SK-N-SH (cell line): ENCODE data around the gene CDK14. TPM values are rescaled to one million over a fixed set of nuclear protein-coding genes. Genes with fewer than 3 reads are reported as not detected.

Source experiments
- CTCF ChIA-PET: fragments of 300-600, 350-600 bp; formaldehyde crosslinking; extraction: SDS; loops from one replicate; lab custom pipeline; 2021; lab: Yijun Ruan, JAX
- POLR2A ChIA-PET: fragments of 350-600 bp; sonication (Branson Sonifier 250); formaldehyde crosslinking; extraction: SDS; loops from one replicate; lab custom pipeline; 2020; ENCODE audit warnings: antibody characterized with exemption, inconsistent platforms; lab: Yijun Ruan, JAX
- DNase-seq: peaks from one replicate; pipeline ENCODE4 v3.0.0; 2012
- H2AFZ ChIP-seq: fragments of 200-600 bp; sonication (generic); 2 replicates; pipeline ENCODE4 v1.8.1; 2016; ENCODE audit warnings: antibody characterized with exemption, mild to moderate bottlenecking, low read depth
- H3F3A ChIP-seq: fragments of 200-600 bp; sonication (generic); replicated peaks from 2 replicates; pipeline ENCODE3; 2016; ENCODE audit warnings: antibody characterized with exemption, mild to moderate bottlenecking; ENCODE audit not compliant: insufficient read depth
- H3K27ac ChIP-seq, 2 experiments: fragments of 200-500 bp in 1 of 2; fragments of 200-600 bp in 1 of 2; sonication (Bioruptor generic) in 1 of 2; sonication (generic), shearing (Covaris generic) in 1 of 2; 2 replicates each; pipeline versions ENCODE4 v1.5.1 to v1.6.1; 2014 to 2016; ENCODE audit warnings: low read depth in 2 of 2, inconsistent platforms in 1 of 2, low read length in 1 of 2, mild to moderate bottlenecking in 1 of 2, mixed read lengths in 1 of 2
- H3K27me3 ChIP-seq: fragments of 200-600 bp; sonication (generic), shearing (Covaris generic); 2 replicates; pipeline ENCODE4 v1.6.1; 2016; ENCODE audit warnings: mixed run types; ENCODE audit not compliant: insufficient read depth
- H3K36me3 ChIP-seq, 2 experiments: fragments of 200-500 bp in 1 of 2; fragments of 200-600 bp in 1 of 2; sonication (Bioruptor generic) in 1 of 2; sonication (generic) in 1 of 2; replicated peaks in 1 of 2; 2 replicates each; pipeline versions ENCODE3 to v1.5.1; 2014 to 2016; ENCODE audit warnings: low read length in 1 of 2, mild to moderate bottlenecking in 1 of 2; ENCODE audit not compliant: insufficient read depth in 2 of 2, control insufficient read depth in 1 of 2
- H3K4me1 ChIP-seq, 2 experiments: fragments of 200-500 bp in 1 of 2; fragments of 200-600 bp in 1 of 2; sonication (Bioruptor generic) in 1 of 2; sonication (generic), shearing (Covaris generic) in 1 of 2; 2 replicates each; pipeline versions ENCODE4 v1.5.1 to v1.6.1; 2014 to 2016; ENCODE audit warnings: low read depth in 1 of 2, low read length in 1 of 2, mixed run types in 1 of 2; ENCODE audit not compliant: insufficient read depth in 2 of 2, control insufficient read depth in 1 of 2
- H3K4me2 ChIP-seq: fragments of 200-600 bp; sonication (generic), shearing (Covaris generic); 2 replicates; pipeline ENCODE4 v1.6.1; 2017; ENCODE audit warnings: mixed run types
- H3K4me3 ChIP-seq, 2 experiments: fragments of 200-500 bp in 1 of 2; fragments of 200-600 bp in 1 of 2; sonication (Bioruptor generic) in 1 of 2; sonication (generic), shearing (Covaris generic) in 1 of 2; 2 replicates each; pipeline versions ENCODE4 v1.5.1 to v1.8.1; 2014 to 2016; ENCODE audit warnings: low read depth in 2 of 2, inconsistent platforms in 1 of 2, low read length in 1 of 2, mild to moderate bottlenecking in 1 of 2, mixed read lengths in 1 of 2, moderate library complexity in 1 of 2
- H3K79me2 ChIP-seq: fragments of 200-600 bp; sonication (generic); 2 replicates; pipeline ENCODE4 v1.8.1; 2017; ENCODE audit warnings: mild to moderate bottlenecking; ENCODE audit not compliant: insufficient read depth
- H3K9ac ChIP-seq: fragments of 200-600 bp; sonication (generic); 2 replicates; pipeline ENCODE4 v1.6.1; 2017; ENCODE audit warnings: mixed run types
- H3K9me2 ChIP-seq: fragments of 200-600 bp; sonication (generic); 2 replicates; pipeline ENCODE4 v1.6.1; 2017; ENCODE audit warnings: mixed run types
- H3K9me3 ChIP-seq: fragments of 200-600 bp; sonication (generic); 2 replicates; pipeline ENCODE4 v1.6.1; 2017; ENCODE audit warnings: mixed run types, mild to moderate bottlenecking, moderate library complexity
- H4K20me1 ChIP-seq: fragments of 200-600 bp; sonication (generic); 2 replicates; pipeline ENCODE4 v1.6.1; 2017; ENCODE audit warnings: mild to moderate bottlenecking, mixed run types; ENCODE audit not compliant: insufficient read depth
- CHD2 ChIP-seq: fragments of 150-350 bp; IDR thresholded peaks from 2 replicates; pipeline ENCODE4 v1.6.1; 2018; ENCODE audit warnings: low read length; ENCODE audit not compliant: partially characterized antibody
- FOXJ3 ChIP-seq: sonication (generic); formaldehyde crosslinking; IDR thresholded peaks from 2 replicates; pipeline ENCODE4 v1.5.1; 2020; ENCODE audit warnings: mild to moderate bottlenecking, missing genetic modification reagents
- GABPA ChIP-seq: IDR thresholded peaks from 2 replicates; pipeline ENCODE4 v1.4.0; 2012; ENCODE audit warnings: low read depth, mild to moderate bottlenecking
- GATA2 ChIP-seq: sonication (generic); formaldehyde crosslinking; IDR thresholded peaks from 2 replicates; pipeline ENCODE4 v1.5.0; 2020; ENCODE audit warnings: mild to moderate bottlenecking, missing genetic modification reagents
- JUND ChIP-seq: IDR thresholded peaks from 2 replicates; pipeline ENCODE4 v1.4.0; 2012
- MEF2A ChIP-seq: IDR thresholded peaks from 2 replicates; pipeline ENCODE4 v1.4.0; 2012; ENCODE audit warnings: low read depth, borderline replicate concordance
- MXI1 ChIP-seq: IDR thresholded peaks from 2 replicates; pipeline ENCODE4 v1.6.1; 2012; ENCODE audit warnings: mild to moderate bottlenecking, low read depth, low read length, improper control_type of control experiment
- NFIC ChIP-seq: IDR thresholded peaks from 2 replicates; pipeline ENCODE4 v1.4.0; 2012; ENCODE audit warnings: borderline replicate concordance
- NRF1 ChIP-seq: IDR thresholded peaks from 2 replicates; pipeline ENCODE4 v1.6.1; 2012; ENCODE audit warnings: low read depth, mild to moderate bottlenecking, low read length
- RXRA ChIP-seq: IDR thresholded peaks from 2 replicates; pipeline ENCODE4 v1.4.0; 2012; ENCODE audit warnings: low read depth, mild to moderate bottlenecking, borderline replicate concordance
- SMC3 ChIP-seq: IDR thresholded peaks from 2 replicates; pipeline ENCODE4 v1.6.1; 2012; ENCODE audit warnings: low read depth, low read length, improper control_type of control experiment
- TCF12 ChIP-seq: IDR thresholded peaks from 2 replicates; pipeline ENCODE4 v1.4.0; 2012
- TEAD4 ChIP-seq: IDR thresholded peaks from 2 replicates; pipeline ENCODE4 v1.4.0; 2012; ENCODE audit warnings: mild to moderate bottlenecking, borderline replicate concordance; ENCODE audit not compliant: insufficient read depth
- WGBS: methylation state at CpG from one replicate; pipeline ENCODE4 v1.1.6; 2017; ENCODE audit warnings: low lambda C conversion rate; 5-methylcytosine and 5-hydroxymethylcytosine counted together
- polyA plus RNA-seq, 3 experiments: library from polyadenylated mRNA; depleted of rRNA; stranded (reverse); fragments of >200 nt; gene quantifications; 2 replicates each; pipeline ENCODE4 v1.2.3, GENCODE V29; 2012
- TF ChIP-seq, protein P1 (sequence below): fragments of 200-600 bp; sonication (generic); IDR thresholded peaks from 2 replicates; pipeline ENCODE4 v1.6.1; 2017; ENCODE audit warnings: antibody characterized with exemption, mild to moderate bottlenecking, moderate library complexity
- TF ChIP-seq, protein P2 (sequence below): IDR thresholded peaks from 2 replicates; pipeline ENCODE4 v1.4.0; 2012; ENCODE audit warnings: low read depth
- TF ChIP-seq, protein P3 (sequence below): IDR thresholded peaks from 2 replicates; pipeline ENCODE4; 2012

CDK14 gene
- polyA plus RNA-seq, 1 of the 3 experiments (the other 2 are of a cell fraction), result 13.9 TPM

DNA sequence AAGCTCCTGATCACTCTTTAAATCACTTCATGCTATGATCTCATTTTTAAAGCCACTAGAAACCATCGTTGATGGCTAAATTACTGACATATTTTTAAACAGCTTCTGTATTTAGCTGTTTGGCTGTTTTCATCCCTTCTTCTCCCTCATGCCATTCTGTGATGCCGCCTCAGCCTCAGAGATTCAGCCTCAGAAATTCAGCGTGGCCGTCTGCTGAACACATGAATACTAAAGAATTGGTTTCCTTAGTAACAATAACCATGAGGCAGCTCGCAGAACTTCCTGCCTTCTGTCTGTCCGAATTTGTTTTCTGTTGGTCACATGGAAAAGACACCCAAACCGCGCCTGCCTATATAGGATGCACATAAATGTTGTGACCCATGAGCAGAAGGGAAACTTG is 637.1 kb downstream of the CDK14 start (continued):
- no peak for TF ChIP-seq RXRA
- TF ChIP-seq, protein P1, sequence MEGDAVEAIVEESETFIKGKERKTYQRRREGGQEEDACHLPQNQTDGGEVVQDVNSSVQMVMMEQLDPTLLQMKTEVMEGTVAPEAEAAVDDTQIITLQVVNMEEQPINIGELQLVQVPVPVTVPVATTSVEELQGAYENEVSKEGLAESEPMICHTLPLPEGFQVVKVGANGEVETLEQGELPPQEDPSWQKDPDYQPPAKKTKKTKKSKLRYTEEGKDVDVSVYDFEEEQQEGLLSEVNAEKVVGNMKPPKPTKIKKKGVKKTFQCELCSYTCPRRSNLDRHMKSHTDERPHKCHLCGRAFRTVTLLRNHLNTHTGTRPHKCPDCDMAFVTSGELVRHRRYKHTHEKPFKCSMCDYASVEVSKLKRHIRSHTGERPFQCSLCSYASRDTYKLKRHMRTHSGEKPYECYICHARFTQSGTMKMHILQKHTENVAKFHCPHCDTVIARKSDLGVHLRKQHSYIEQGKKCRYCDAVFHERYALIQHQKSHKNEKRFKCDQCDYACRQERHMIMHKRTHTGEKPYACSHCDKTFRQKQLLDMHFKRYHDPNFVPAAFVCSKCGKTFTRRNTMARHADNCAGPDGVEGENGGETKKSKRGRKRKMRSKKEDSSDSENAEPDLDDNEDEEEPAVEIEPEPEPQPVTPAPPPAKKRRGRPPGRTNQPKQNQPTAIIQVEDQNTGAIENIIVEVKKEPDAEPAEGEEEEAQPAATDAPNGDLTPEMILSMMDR, result no peak
- no peak for TF ChIP-seq NFIC
- TF ChIP-seq MXI1, result no peak

DNA sequence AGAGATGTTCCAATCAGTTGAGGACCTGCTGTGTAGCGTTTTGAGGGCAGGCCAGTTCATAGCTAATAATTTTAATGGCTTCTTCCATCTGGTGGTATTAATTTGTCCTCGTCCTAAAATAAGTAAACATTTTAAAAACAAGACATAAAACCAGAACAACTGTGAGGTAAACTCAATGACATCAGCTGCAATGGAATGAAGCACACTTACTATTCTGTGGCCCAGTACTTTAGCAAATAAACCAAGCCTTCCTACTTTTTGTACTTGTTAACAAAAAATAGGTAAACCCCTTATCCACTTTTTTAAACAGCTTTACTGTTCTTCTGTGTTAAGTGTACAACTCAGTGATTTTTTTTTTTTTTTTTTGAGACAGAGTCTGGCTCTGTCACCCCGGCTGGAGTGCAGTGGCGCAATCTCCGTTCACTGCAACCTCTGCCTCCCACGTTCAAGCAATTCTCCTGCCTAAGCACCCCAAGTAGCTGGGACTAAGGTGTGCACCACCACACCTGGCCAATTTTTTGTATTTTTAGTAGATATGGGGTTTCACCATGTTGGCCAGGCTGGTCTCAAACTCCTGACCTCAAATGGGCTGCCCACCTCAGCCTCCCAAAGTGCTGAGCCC is 639.2 kb downstream of the CDK14 start:
- Histone ChIP-seq H3K9ac (no peak overlapping the region), H3K36me3 (no peaks in the 10 kb centered on the region), H3F3A (no peaks in the 10 kb centered on the region), H3K9me2 (no peaks in the 10 kb centered on the region), H2AFZ (no peak overlapping the region), H3K27ac (no peak overlapping the region), H3K27me3 (no peaks in the 10 kb centered on the region), H3K79me2 (no peaks in the 10 kb centered on the region), H3K4me2 (no peak overlapping the region), H3K4me1 (peaks cover 5% of the 10 kb centered on the region in 2 experiments; a peak in 1 of 4 replicates), H3K4me3 (no peak overlapping the region), H4K20me1 (no peaks in the 10 kb centered on the region), H3K9me3 (no peaks in the 10 kb centered on the region)
- 82% methylated on average over 6 of the region's 6 CpGs for WGBS
- TF ChIP-seq FOXJ3 (CRISPR knock-in tag) (no peak), GATA2 (CRISPR knock-in tag) (no peak), NRF1 (no peak), GABPA (no peak), JUND (no peak), CHD2 (no peak), SMC3 (no peak), TEAD4 (no peak), MEF2A (no peak)
- TF ChIP-seq, protein P2, sequence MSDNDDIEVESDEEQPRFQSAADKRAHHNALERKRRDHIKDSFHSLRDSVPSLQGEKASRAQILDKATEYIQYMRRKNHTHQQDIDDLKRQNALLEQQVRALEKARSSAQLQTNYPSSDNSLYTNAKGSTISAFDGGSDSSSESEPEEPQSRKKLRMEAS, result no peak
- ChIA-PET POLR2A (no interaction called here), CTCF (interaction anchor here (1.0 kb wide), 1 partner anchor 8 kb away, joined by 3 read pairs; no protein-coding TSS in a partner anchor)
- DNase-seq, result no peak

DNA sequence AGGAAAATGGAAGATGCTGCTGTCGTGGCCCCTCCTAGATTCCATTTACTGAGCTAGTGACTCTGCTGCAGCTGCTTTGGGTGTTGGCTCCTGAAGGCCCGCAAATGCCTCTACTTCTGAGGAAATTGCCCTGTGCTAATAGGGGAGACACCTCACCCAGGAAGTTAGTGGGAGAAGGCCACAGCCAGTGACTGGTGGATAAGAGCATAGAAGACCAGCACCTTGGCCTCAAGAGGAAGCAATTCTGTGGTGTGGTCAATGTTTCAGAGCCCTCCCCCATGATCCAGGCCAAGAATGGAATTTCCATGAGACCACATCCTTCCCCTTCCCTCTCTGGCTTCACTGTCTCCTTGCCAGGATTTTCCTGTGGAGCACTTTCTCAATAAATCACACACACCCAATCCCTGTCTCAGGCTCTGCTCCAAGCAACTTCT is 643.1 kb downstream of the CDK14 start:
- H3K9me3 ChIP-seq, result no peaks in the 10 kb centered on the region
- POLR2A ChIA-PET, result no interaction called here

More for the DNA sequence above, 643.1 kb downstream of the CDK14 start:
- peak overlapping the region; percentile 56; the same call in 1 of the 2 replicates for H2AFZ ChIP-seq
- no peaks in the 10 kb centered on the region for H3F3A ChIP-seq
- 100% methylated on average over 1 of the region's 2 CpGs for whole genome bisulfite sequencing
- no peak overlapping the region for H3K9ac ChIP-seq
- peaks cover 5 to 6% of the 10 kb centered on the region in 2 experiments; a peak in 2 of 4 replicates for H3K4me1 ChIP-seq
- H3K9me2 ChIP-seq, result no peaks in the 10 kb centered on the region
- no peak for DNase-seq
- H3K79me2 ChIP-seq, result no peaks in the 10 kb centered on the region
- H3K4me3 ChIP-seq, result no peak overlapping the region
- H3K27me3 ChIP-seq, result no peaks in the 10 kb centered on the region
- CTCF ChIA-PET, result interaction anchor here (2.3 to 2.8 kb wide), 2 partner anchors 11 to 14 kb away, joined by 7 to 13 read pairs; no protein-coding TSS in a partner anchor
- H4K20me1 ChIP-seq, result no peaks in the 10 kb centered on the region
- no peaks in the 10 kb centered on the region for H3K36me3 ChIP-seq
- H3K27ac ChIP-seq, result no peak overlapping the region
- TF ChIP-seq NFIC, result peak; percentile 36; the same call in 1 of the 2 replicates
- TF ChIP-seq, protein P1, result no peak
- TF ChIP-seq, protein P3, sequence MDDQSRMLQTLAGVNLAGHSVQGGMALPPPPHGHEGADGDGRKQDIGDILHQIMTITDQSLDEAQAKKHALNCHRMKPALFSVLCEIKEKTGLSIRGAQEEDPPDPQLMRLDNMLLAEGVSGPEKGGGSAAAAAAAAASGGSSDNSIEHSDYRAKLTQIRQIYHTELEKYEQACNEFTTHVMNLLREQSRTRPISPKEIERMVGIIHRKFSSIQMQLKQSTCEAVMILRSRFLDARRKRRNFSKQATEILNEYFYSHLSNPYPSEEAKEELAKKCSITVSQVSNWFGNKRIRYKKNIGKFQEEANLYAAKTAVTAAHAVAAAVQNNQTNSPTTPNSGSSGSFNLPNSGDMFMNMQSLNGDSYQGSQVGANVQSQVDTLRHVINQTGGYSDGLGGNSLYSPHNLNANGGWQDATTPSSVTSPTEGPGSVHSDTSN, result peak; percentile 61; the same call in 1 of the 2 replicates
- peak; percentile 10; the same call in 1 of the 2 replicates for TF ChIP-seq GABPA
- TF ChIP-seq TCF12, result peak; percentile 35; the same call in 1 of the 2 replicates
- TF ChIP-seq, protein P2, result no peak
- no peak overlapping the region for H3K4me2 ChIP-seq
